ENCODE measurements around the gene CTPS1.

The CTPS1 gene

DNA sequence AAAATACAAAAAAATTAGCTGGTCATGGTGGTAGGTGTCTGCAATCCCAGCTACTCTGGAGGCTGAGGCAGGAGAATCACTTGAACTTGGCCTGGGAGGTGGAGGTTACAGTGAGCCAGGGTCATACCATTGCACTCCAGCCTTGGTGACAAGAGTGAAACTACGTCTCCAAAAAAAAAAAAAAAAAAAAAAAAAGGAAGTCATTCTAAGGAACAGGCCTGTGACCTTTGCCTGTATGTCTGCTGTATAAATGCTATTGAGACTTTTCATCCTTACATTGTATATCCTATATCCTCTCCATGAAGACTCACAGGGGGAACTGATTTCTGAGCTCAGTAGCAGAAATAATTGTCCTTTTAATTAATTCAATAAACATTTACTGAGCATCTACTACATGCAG, 7.5 kb upstream of the CTPS1 start:
- WGBS, 2 experiments (ENCODE audit: insufficient coverage in 2 of 2), result no CpG with 5 or more reads among the region's 1 CpG
- H3K36me3 ChIP-seq (ENCODE audit: control insufficient read depth, insufficient read depth, low read length), result no peaks in the 10 kb centered on the region

DNA sequence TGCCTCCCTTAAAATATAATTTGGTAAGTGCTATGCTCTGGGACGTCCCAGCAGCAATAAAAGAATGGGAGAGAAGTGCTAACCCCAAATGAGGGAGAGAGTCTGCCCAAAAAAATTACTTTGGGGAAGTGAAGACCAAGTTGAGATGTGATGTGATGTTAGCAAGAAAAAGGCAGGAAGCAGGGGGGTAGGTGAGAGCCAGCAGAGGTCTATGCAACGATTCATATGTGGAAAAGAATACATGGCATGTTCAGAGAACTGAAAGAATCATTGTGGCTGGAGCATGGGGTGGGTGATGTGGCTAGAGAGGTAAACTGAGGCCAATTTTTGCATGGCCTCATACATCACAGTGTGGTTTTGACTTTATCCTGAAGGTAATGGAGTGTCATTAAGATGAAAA, 5.6 kb upstream of the CTPS1 start:
- H3K4me1 ChIP-seq (ENCODE audit: control insufficient read depth, insufficient read depth, low read length, poor library complexity, severe bottlenecking), result peaks cover 37% of the 10 kb centered on the region
- WGBS, 2 experiments (ENCODE audit: insufficient coverage in 2 of 2), result 82 to 86% methylated on average over 1 to 2 of the region's 2 CpGs
- no peak overlapping the region for H3K4me3 ChIP-seq (ENCODE audit: extremely low read depth, insufficient read depth, low read length, poor library complexity, severe bottlenecking)
- H3K27ac ChIP-seq (ENCODE audit: low read depth, low read length, severe bottlenecking), result peak overlapping the region; percentile 10
- H3K9me3 ChIP-seq (ENCODE audit: control insufficient read depth, low read length), result no peaks in the 10 kb centered on the region
- no peaks in the 10 kb centered on the region for H3K36me3 ChIP-seq (ENCODE audit: control insufficient read depth, insufficient read depth, low read length)

More for the DNA sequence above, 7.5 kb upstream of the CTPS1 start:
- Histone ChIP-seq H3K4me3 (ENCODE audit: extremely low read depth, insufficient read depth, low read length, poor library complexity, severe bottlenecking) (no peak overlapping the region), H3K4me1 (ENCODE audit: control insufficient read depth, insufficient read depth, low read length, poor library complexity, severe bottlenecking) (peaks cover 32% of the 10 kb centered on the region), H3K27ac (ENCODE audit: low read depth, low read length, severe bottlenecking) (no peak overlapping the region), H3K9me3 (ENCODE audit: control insufficient read depth, low read length) (no peaks in the 10 kb centered on the region)

DNA sequence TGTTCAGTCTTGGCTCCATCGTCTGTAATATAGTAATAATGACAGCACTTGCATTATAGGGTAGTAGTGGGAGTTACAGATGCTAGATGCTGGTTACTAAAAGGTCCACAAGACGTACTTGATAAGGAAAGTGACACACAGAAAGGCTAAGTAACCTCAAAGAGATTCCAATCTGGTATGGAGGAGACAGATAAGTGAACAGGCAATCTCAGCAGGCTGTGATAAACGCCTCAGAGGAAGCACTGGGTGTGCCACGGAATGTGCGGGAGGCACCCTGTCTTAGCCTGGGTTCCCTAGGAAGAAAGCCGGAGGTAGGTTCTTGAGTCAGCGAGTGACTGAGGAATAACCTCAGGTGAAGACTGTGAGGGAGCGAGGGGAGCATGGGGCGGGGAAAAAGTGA, 4.6 kb upstream of the CTPS1 start:
- 79 to 85% methylated on average over 5 to 9 of the region's 9 CpGs for WGBS, 2 experiments (ENCODE audit: insufficient coverage in 2 of 2)
- no peaks in the 10 kb centered on the region for H3K36me3 ChIP-seq (ENCODE audit: control insufficient read depth, insufficient read depth, low read length)
- H3K27ac ChIP-seq (ENCODE audit: low read depth, low read length, severe bottlenecking), result no peak overlapping the region
- no peak overlapping the region for H3K4me3 ChIP-seq (ENCODE audit: extremely low read depth, insufficient read depth, low read length, poor library complexity, severe bottlenecking)
- H3K9me3 ChIP-seq (ENCODE audit: control insufficient read depth, low read length), result no peaks in the 10 kb centered on the region
- H3K4me1 ChIP-seq (ENCODE audit: control insufficient read depth, insufficient read depth, low read length, poor library complexity, severe bottlenecking), result peaks cover 37% of the 10 kb centered on the region

DNA sequence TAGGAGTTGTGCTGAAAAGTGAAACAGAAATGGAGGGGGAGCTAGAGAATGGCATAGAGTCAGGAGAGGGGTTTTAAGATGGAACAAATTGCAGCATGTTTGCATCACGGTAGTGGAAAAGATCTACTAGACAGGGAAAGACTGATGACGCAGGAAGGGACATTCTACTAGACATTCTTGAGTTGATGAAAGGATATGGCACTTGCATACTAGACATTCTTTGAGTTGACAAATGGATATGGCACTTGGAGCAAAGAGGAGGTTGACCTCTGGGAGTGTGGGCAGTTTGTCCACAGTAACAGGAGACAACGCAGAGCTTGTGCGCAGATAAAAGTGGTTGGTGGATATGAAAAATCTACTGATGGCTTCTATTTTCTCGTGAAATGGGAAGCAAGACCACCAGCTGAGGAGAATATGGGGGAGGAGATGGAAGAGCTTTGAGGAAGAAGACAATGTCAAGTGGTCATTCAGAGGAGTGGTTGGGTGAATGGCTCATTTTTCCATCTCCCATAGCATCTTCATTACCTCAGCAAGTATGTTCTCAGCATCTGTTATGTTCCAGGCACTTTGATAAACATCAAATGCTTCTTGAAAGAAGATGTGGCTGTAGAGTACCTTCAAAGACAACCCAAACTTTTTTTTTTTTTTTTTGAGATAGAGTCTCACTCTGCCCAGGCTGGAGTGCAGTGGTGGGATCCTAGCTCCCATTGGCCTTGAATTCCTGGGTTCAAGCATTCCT, 2.4 kb upstream of the CTPS1 start:
- peaks cover 8% of the 10 kb centered on the region for H3K36me3 ChIP-seq (ENCODE audit: control insufficient read depth, insufficient read depth, low read length)
- WGBS, 2 experiments (ENCODE audit: insufficient coverage in 2 of 2), result 83 to 85% methylated on average over 4 to 5 of the region's 5 CpGs
- no peaks in the 10 kb centered on the region for H3K9me3 ChIP-seq (ENCODE audit: control insufficient read depth, low read length)
- H3K4me3 ChIP-seq (ENCODE audit: extremely low read depth, insufficient read depth, low read length, poor library complexity, severe bottlenecking), result no peak overlapping the region
- peak overlapping the region; percentile 91 for H3K27ac ChIP-seq (ENCODE audit: low read depth, low read length, severe bottlenecking)
- peaks cover 45% of the 10 kb centered on the region for H3K4me1 ChIP-seq (ENCODE audit: control insufficient read depth, insufficient read depth, low read length, poor library complexity, severe bottlenecking)

DNA sequence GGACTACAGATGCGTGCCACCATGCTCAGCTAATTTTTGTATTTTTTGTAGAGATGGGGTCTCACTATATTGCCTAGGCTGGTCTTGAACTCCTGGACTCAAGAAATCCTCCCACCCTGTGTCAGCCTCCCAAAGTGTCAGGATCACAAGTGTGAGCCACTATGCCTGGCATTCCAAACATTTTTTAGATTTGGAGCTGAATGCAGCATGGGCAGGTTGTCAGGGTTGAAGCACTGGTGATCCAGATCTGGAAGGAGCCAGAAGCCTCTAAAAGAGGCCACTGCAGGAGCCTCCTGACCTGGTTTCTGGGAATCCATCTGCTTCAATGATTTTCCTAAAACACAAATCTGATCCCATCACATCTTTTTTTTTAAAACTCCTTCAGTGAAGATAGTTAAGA, 1.8 kb upstream of the CTPS1 start:
- H3K4me3 ChIP-seq (ENCODE audit: extremely low read depth, insufficient read depth, low read length, poor library complexity, severe bottlenecking), result no peak overlapping the region
- H3K36me3 ChIP-seq (ENCODE audit: control insufficient read depth, insufficient read depth, low read length), result peaks cover 13% of the 10 kb centered on the region
- H3K4me1 ChIP-seq (ENCODE audit: control insufficient read depth, insufficient read depth, low read length, poor library complexity, severe bottlenecking), result peaks cover 51% of the 10 kb centered on the region
- H3K9me3 ChIP-seq (ENCODE audit: control insufficient read depth, low read length), result no peaks in the 10 kb centered on the region
- WGBS, 2 experiments (ENCODE audit: insufficient coverage in 2 of 2), result no CpG with 5 or more reads among the region's 1 CpG
- peak overlapping the region; percentile 91 for H3K27ac ChIP-seq (ENCODE audit: low read depth, low read length, severe bottlenecking)

DNA sequence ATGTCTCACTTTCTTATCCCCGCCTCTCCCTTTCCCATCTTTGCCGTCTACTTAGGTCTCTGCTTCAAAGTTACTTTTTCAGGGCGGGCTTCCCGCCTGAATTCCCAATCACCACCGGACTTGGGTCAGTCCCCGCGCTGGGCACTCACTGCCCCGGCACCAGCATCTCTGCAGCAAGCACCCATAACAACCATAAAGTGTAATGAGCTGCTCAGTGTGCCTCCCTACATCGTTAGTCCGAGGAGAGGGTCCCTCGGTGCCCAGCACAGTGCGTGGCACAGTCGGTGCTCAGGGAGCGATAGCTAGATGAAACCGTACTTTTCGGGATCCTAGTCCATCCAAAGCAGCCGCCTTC, 633 bp upstream of the CTPS1 start:
- Histone ChIP-seq H3K4me1 (ENCODE audit: control insufficient read depth, insufficient read depth, low read length, poor library complexity, severe bottlenecking) (peaks cover 58% of the 10 kb centered on the region), H3K27ac (ENCODE audit: low read depth, low read length, severe bottlenecking) (peak overlapping the region; percentile 92), H3K36me3 (ENCODE audit: control insufficient read depth, insufficient read depth, low read length) (peaks cover 24% of the 10 kb centered on the region), H3K4me3 (ENCODE audit: extremely low read depth, insufficient read depth, low read length, poor library complexity, severe bottlenecking) (peak overlapping the region; percentile 66), H3K9me3 (ENCODE audit: control insufficient read depth, low read length) (no peaks in the 10 kb centered on the region)
- 40 to 48% methylated on average over 12 to 14 of the region's 17 CpGs for WGBS, 2 experiments (ENCODE audit: insufficient coverage in 2 of 2)

DNA sequence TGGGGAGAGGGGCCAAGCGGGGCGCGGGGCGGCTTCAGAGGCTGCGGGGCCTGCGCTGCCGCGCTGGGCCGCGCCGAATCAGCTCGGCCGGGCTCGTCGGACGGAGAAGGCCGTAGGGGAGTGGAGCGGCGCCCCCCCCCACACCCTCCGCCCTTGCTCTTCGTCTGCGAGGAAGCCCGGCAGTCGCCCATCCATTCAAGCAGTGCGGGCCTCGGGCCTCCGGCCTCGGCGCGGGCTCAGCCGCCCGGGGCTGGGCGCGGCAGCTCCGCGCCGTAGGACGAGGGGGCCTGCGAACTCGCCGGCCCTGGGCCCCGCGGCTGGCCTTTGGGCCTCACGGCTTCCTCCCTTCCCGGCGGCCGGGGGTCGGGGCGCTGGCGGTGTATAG, 564 bp downstream of the CTPS1 start:
- Histone ChIP-seq H3K9me3 (ENCODE audit: control insufficient read depth, low read length) (no peaks in the 10 kb centered on the region), H3K27ac (ENCODE audit: low read depth, low read length, severe bottlenecking) (peak overlapping the region; percentile 92), H3K4me1 (ENCODE audit: control insufficient read depth, insufficient read depth, low read length, poor library complexity, severe bottlenecking) (peaks cover 46% of the 10 kb centered on the region), H3K4me3 (ENCODE audit: extremely low read depth, insufficient read depth, low read length, poor library complexity, severe bottlenecking) (peak overlapping the region; percentile 66), H3K36me3 (ENCODE audit: control insufficient read depth, insufficient read depth, low read length) (peaks cover 36% of the 10 kb centered on the region)
- WGBS, 2 experiments (ENCODE audit: insufficient coverage in 2 of 2), result 0% methylated on average over 29 to 42 of the region's 50 CpGs

DNA sequence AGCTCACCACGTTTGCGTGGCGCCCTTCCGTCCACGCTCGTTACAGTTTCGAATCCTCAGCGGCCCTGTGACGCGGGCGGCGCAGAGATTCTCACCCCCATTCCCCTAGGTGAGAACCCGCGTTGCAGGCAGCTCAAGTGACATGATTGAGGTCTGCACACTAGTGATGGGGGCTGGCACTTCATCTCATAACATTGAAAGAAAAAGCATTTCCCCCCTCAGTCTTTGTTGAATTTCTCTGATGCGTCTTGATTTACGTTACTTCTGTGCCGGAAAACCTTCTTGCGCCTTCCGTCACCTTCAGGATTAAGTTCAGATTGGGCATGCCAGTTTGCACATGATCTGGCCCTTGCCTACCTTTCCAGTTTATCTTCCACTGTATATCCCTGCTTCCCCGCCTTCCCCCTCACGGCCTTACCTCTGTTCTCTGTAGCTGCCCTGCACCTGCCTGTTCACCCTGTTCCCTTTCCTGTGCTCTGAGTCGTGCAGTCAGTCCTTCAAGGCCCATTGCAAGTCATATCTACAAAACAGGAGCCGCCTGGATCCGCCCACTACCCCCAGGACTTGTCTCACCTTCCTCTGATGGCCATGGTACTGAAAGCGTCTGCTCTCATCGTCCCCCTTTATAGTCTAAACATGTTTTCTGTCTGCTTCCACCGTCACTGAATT, 1.1 kb downstream of the CTPS1 start:
- Histone ChIP-seq H3K27ac (ENCODE audit: low read depth, low read length, severe bottlenecking) (peak overlapping the region; percentile 92), H3K4me3 (ENCODE audit: extremely low read depth, insufficient read depth, low read length, poor library complexity, severe bottlenecking) (peak overlapping the region; percentile 66), H3K9me3 (ENCODE audit: control insufficient read depth, low read length) (no peaks in the 10 kb centered on the region), H3K36me3 (ENCODE audit: control insufficient read depth, insufficient read depth, low read length) (peaks cover 42% of the 10 kb centered on the region), H3K4me1 (ENCODE audit: control insufficient read depth, insufficient read depth, low read length, poor library complexity, severe bottlenecking) (peaks cover 42% of the 10 kb centered on the region)
- WGBS, 2 experiments (ENCODE audit: insufficient coverage in 2 of 2), result 3 to 12% methylated on average over 17 to 26 of the region's 27 CpGs

DNA sequence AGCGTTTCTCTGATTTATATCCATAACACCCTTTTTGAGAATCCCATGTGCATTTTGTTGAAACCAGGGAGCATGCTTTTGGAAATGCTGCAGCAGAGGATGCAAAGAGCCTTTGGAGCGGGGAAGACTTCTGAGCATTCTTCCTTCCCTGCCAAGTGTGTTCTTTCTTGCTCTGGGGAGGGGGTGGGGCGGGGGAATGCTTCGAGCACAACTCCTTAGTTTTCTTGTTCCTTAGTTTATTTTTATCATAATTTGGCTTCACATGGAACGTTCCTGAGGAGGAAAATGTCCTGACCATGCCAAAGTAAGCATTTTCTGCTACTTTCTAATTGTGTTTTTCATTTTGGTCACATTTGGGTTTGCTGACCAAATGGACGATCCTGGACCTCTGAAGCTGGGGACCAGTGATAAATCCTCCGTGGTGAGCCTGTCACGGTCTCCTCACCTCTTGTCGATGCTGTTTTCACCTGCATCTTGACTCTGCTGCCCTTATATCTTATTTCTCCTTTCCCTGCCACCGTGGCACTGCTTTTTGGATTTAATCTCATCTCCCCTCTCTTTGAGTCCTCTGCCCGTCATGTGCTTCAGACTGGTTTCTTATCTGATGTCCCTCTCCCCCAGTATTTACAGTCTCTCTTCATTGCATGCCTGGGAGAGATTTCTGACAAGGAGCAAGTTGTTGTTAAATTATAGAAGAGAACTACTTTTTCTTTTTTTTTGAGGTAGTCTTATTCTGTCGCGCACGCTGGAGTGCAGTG, 2.4 kb downstream of the CTPS1 start:
- Histone ChIP-seq H3K27ac (ENCODE audit: low read depth, low read length, severe bottlenecking) (no peak overlapping the region), H3K4me1 (ENCODE audit: control insufficient read depth, insufficient read depth, low read length, poor library complexity, severe bottlenecking) (peaks cover 43% of the 10 kb centered on the region), H3K4me3 (ENCODE audit: extremely low read depth, insufficient read depth, low read length, poor library complexity, severe bottlenecking) (peak overlapping the region; percentile 66), H3K36me3 (ENCODE audit: control insufficient read depth, insufficient read depth, low read length) (peaks cover 54% of the 10 kb centered on the region), H3K9me3 (ENCODE audit: control insufficient read depth, low read length) (no peaks in the 10 kb centered on the region)
- WGBS, 2 experiments (ENCODE audit: insufficient coverage in 2 of 2), result 78 to 91% methylated on average over 9 to 14 of the region's 14 CpGs

DNA sequence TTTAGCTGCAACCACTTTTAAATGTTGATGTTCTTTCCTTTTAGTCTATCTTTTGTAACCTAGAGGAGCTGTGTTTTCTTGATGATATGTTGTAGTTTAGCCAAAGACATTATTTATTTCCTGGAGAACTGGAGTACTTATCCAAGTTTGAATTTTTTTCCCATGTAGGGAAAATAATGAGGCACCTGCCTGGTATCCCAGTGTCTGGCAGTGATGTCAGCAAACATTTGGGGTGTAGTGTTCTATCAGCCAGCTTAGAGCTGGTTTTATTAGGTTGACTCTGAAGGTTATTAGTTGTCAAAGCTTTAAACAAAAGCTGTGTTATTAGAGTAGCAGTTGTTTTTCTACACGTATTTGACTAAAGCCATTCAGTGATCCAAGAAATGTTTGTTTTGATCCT, 3.2 kb downstream of the CTPS1 start:
- WGBS, 2 experiments (ENCODE audit: insufficient coverage in 2 of 2), result 100% methylated on average over 1 of the region's 1 CpG
- Histone ChIP-seq H3K9me3 (ENCODE audit: control insufficient read depth, low read length) (no peaks in the 10 kb centered on the region), H3K27ac (ENCODE audit: low read depth, low read length, severe bottlenecking) (no peak overlapping the region), H3K4me3 (ENCODE audit: extremely low read depth, insufficient read depth, low read length, poor library complexity, severe bottlenecking) (no peak overlapping the region), H3K36me3 (ENCODE audit: control insufficient read depth, insufficient read depth, low read length) (peaks cover 63% of the 10 kb centered on the region), H3K4me1 (ENCODE audit: control insufficient read depth, insufficient read depth, low read length, poor library complexity, severe bottlenecking) (peaks cover 35% of the 10 kb centered on the region)
